GM23338 (cell line): ENCODE results near the gene PFKP.

ENCODE experiments used
- CTCF ChIP-seq, 2 experiments: fragments of 200-600 bp in 1 of 2; sonication (generic) in 1 of 2; conservative IDR thresholded peaks; 2 replicates each; pipeline versions ENCODE4 v1.5.1 to v1.6.1; 2016 to 2017; ENCODE audit warnings: antibody characterized with exemption in 2 of 2, low read depth in 2 of 2, mild to moderate bottlenecking in 2 of 2, moderate library complexity in 1 of 2
- EZH2 ChIP-seq: fragments of 200-600 bp; sonication (generic); IDR thresholded peaks from one replicate; pipeline ENCODE4 v1.8.0; 2017; ENCODE audit warnings: antibody characterized with exemption, mild to moderate bottlenecking, low read depth; ENCODE audit not compliant: unreplicated experiment
- EZH2phosphoT487 ChIP-seq: fragments of 200-600 bp; sonication (generic); IDR thresholded peaks from one replicate; pipeline ENCODE4 v1.8.1; 2018; ENCODE audit warnings: antibody characterized with exemption; ENCODE audit not compliant: unreplicated experiment
- JUNB ChIP-seq: IDR thresholded peaks from one replicate; pipeline ENCODE4 v1.6.1; 2016; ENCODE audit warnings: antibody characterized with exemption; ENCODE audit not compliant: unreplicated experiment
- POLR2AphosphoS5 ChIP-seq: IDR thresholded peaks from 2 replicates; pipeline ENCODE4 v1.6.1; 2016; ENCODE audit warnings: antibody characterized with exemption, low read depth
- REST ChIP-seq: IDR thresholded peaks from one replicate; pipeline ENCODE4 v1.6.1; 2018; ENCODE audit warnings: antibody characterized with exemption; ENCODE audit not compliant: unreplicated experiment
- ZNF114 ChIP-seq: fragments of 250-450 bp; sonication (Bioruptor Pico); IDR thresholded peaks from 2 replicates; pipeline ENCODE4 v1.5.0; 2020; ENCODE audit warnings: mild to moderate bottlenecking, moderate library complexity
- ZNF462 ChIP-seq: fragments of 250-450 bp; sonication (Bioruptor Pico); IDR thresholded peaks from 2 replicates; pipeline ENCODE4 v1.5.0; 2020; ENCODE audit warnings: mild to moderate bottlenecking, moderate library complexity

- TF ChIP-seq EZH2 (no peak), CTCF (conservative IDR thresholded peaks at IDR 0.05; ENCODE audit: low read depth in 2 of 2) (no peak), EZH2phosphoT487 (no peak), POLR2AphosphoS5 (no peak), REST (no peak), ZNF462 (CRISPR knock-in tag) (no peak), ZNF114 (CRISPR knock-in tag) (no peak), JUNB (no peak)
Observed at GRCh38 chr10:3123571-3124411, 56.4 kb downstream of the PFKP start.
